OCI-LY3 (cell line): ENCODE results near the gene ITGA7.

ENCODE experiments used
- H2AFZ ChIP-seq: fragments of 200-600, 300-600 bp; shearing (Covaris generic); 2 replicates; pipeline ENCODE4 v1.6.0; 2014; ENCODE audit warnings: antibody characterized with exemption, low read depth, low read length
- H3K27ac ChIP-seq: fragments of 200-600, 300-600 bp; sonication (generic); 2 replicates; pipeline ENCODE4 v1.5.1; 2014; ENCODE audit warnings: mild to moderate bottlenecking, low read length, moderate library complexity, mixed read lengths
- H3K27me3 ChIP-seq: fragments of 200-600, 300-600 bp; sonication (generic); 2 replicates; pipeline ENCODE4 v1.6.1; 2014; ENCODE audit warnings: low read depth, low read length, mixed read lengths
- H3K36me3 ChIP-seq: fragments of 200-600, 300-600 bp; sonication (generic); replicated peaks from 2 replicates; pipeline ENCODE3; 2014; ENCODE audit warnings: low read depth, low read length, mixed read lengths
- H3K4me1 ChIP-seq: fragments of 300-600, 200-600 bp; sonication (generic); 2 replicates; pipeline ENCODE4 v1.6.1; 2014; ENCODE audit warnings: low read length, mixed read lengths
- H3K4me2 ChIP-seq: fragments of 200-600, 300-600 bp; sonication (generic); 2 replicates; pipeline ENCODE4 v1.6.1; 2014; ENCODE audit warnings: low read length, mixed read lengths
- H3K4me3 ChIP-seq: fragments of 300-600, 200-600 bp; sonication (generic); 2 replicates; pipeline ENCODE4 v1.5.1; 2014; ENCODE audit warnings: antibody characterized with exemption, mild to moderate bottlenecking, low read length, moderate library complexity
- H3K79me2 ChIP-seq: fragments of 300-600, 200-600 bp; shearing (Covaris generic); 2 replicates; pipeline ENCODE4 v1.6.1; 2014; ENCODE audit warnings: mild to moderate bottlenecking, low read length, mixed read lengths
- H3K9ac ChIP-seq: fragments of 300-600, 200-600 bp; shearing (Covaris generic); 2 replicates; pipeline ENCODE4 v1.6.0; 2014; ENCODE audit warnings: mild to moderate bottlenecking, low read length, moderate library complexity
- H3K9me3 ChIP-seq: fragments of 200-600, 300-600 bp; shearing (Covaris generic); 2 replicates; pipeline ENCODE4 v1.6.1; 2014; ENCODE audit warnings: low read length, mixed read lengths; ENCODE audit not compliant: insufficient read depth
- H4K20me1 ChIP-seq: fragments of 200-600, 300-600 bp; sonication (generic); 2 replicates; pipeline ENCODE4 v1.6.1; 2016; ENCODE audit warnings: low read length, mixed read lengths; ENCODE audit not compliant: insufficient read depth
- EZH2phosphoT487 ChIP-seq: fragments of 200-600 bp; shearing (Covaris generic); IDR thresholded peaks from 2 replicates; pipeline ENCODE4 v1.6.1; 2018; ENCODE audit warnings: antibody characterized with exemption, mixed run types, low read depth
- TF ChIP-seq, protein P1 (sequence below): fragments of 200-600, 300-600 bp; sonication (generic); IDR thresholded peaks from 2 replicates; pipeline ENCODE4 v1.5.1; 2014; ENCODE audit warnings: antibody characterized with exemption, low read length, low read depth

ITGA7 gene

GRCh38 chr12:55702861-55703260 is 4.8 kb downstream of the ITGA7 start:
- Histone ChIP-seq H3K27me3 (no peaks in the 10 kb centered on the region), H3K9ac (no peak overlapping the region)
- TF ChIP-seq, protein P1, sequence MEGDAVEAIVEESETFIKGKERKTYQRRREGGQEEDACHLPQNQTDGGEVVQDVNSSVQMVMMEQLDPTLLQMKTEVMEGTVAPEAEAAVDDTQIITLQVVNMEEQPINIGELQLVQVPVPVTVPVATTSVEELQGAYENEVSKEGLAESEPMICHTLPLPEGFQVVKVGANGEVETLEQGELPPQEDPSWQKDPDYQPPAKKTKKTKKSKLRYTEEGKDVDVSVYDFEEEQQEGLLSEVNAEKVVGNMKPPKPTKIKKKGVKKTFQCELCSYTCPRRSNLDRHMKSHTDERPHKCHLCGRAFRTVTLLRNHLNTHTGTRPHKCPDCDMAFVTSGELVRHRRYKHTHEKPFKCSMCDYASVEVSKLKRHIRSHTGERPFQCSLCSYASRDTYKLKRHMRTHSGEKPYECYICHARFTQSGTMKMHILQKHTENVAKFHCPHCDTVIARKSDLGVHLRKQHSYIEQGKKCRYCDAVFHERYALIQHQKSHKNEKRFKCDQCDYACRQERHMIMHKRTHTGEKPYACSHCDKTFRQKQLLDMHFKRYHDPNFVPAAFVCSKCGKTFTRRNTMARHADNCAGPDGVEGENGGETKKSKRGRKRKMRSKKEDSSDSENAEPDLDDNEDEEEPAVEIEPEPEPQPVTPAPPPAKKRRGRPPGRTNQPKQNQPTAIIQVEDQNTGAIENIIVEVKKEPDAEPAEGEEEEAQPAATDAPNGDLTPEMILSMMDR, result no peak
- no peak for TF ChIP-seq EZH2phosphoT487

GRCh38 chr12:55700255-55701018 is 7.3 kb downstream of the ITGA7 start:
- no peaks in the 10 kb centered on the region for H3K9me3 ChIP-seq
- no peaks in the 10 kb centered on the region for H3K27me3 ChIP-seq
- no peak for TF ChIP-seq EZH2phosphoT487
- TF ChIP-seq, protein P1, result no peak
- H3K4me3 ChIP-seq, result no peak overlapping the region
- H3K4me1 ChIP-seq, result no peaks in the 10 kb centered on the region
- no peaks in the 10 kb centered on the region for H3K36me3 ChIP-seq
- no peak overlapping the region for H3K9ac ChIP-seq
- H2AFZ ChIP-seq, result no peak overlapping the region
- H4K20me1 ChIP-seq, result no peaks in the 10 kb centered on the region
- no peak overlapping the region for H3K4me2 ChIP-seq
- no peak overlapping the region for H3K27ac ChIP-seq
- no peaks in the 10 kb centered on the region for H3K79me2 ChIP-seq

More at GRCh38 chr12:55702861-55703260, 4.8 kb downstream of the ITGA7 start:
- H3K9me3 ChIP-seq, result no peaks in the 10 kb centered on the region
- no peaks in the 10 kb centered on the region for H3K36me3 ChIP-seq
- H3K4me1 ChIP-seq, result peaks cover 6% of the 10 kb centered on the region
- no peaks in the 10 kb centered on the region for H4K20me1 ChIP-seq
- no peak overlapping the region for H2AFZ ChIP-seq
- no peak overlapping the region for H3K4me3 ChIP-seq
- H3K27ac ChIP-seq, result no peak overlapping the region
- no peaks in the 10 kb centered on the region for H3K79me2 ChIP-seq
- H3K4me2 ChIP-seq, result no peak overlapping the region

GRCh38 chr12:55699471-55700055 is 8.1 kb downstream of the ITGA7 start:
- H3K9ac ChIP-seq, result no peak overlapping the region
- H3K4me2 ChIP-seq, result no peak overlapping the region
- H4K20me1 ChIP-seq, result no peaks in the 10 kb centered on the region
- H3K27me3 ChIP-seq, result no peaks in the 10 kb centered on the region
- TF ChIP-seq, protein P1, result no peak
- no peak for TF ChIP-seq EZH2phosphoT487
- no peak overlapping the region for H3K27ac ChIP-seq
- H3K9me3 ChIP-seq, result no peaks in the 10 kb centered on the region
- H3K4me3 ChIP-seq, result no peak overlapping the region
- no peaks in the 10 kb centered on the region for H3K36me3 ChIP-seq
- no peak overlapping the region for H2AFZ ChIP-seq
- no peaks in the 10 kb centered on the region for H3K4me1 ChIP-seq
- no peaks in the 10 kb centered on the region for H3K79me2 ChIP-seq

DNA sequence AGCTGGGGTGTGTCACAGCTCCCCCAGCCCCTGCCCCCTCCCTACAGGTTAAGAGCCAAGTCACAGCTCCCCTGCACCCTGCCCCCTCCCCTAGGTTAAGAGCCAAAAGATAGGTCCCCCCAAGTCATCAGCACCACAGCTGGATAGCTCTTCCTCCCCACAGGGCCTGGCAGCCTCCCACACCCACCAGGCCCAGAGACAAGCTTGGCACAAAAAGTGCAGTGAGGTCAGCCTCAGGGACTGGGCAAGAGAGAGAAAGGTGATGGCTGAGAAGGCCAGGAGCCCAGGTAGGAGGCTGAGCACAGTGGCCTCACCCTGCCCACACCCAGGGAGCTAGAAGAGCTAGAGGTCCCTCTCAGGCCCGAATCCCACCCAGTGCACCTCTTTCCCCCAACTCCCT is 8.7 kb downstream of the ITGA7 start:
- Histone ChIP-seq H3K4me3 (no peak overlapping the region), H3K4me1 (no peaks in the 10 kb centered on the region), H3K79me2 (no peaks in the 10 kb centered on the region), H3K4me2 (no peak overlapping the region), H4K20me1 (no peaks in the 10 kb centered on the region), H2AFZ (no peak overlapping the region), H3K9ac (no peak overlapping the region), H3K27me3 (no peaks in the 10 kb centered on the region), H3K9me3 (no peaks in the 10 kb centered on the region), H3K36me3 (no peaks in the 10 kb centered on the region), H3K27ac (no peak overlapping the region)
- TF ChIP-seq, protein P1, result no peak
- TF ChIP-seq EZH2phosphoT487, result no peak
